HG03439 (cell line): ENCODE data around the gene ATP8B4.

Experiments
- ATAC-seq: cut with Tn5 transposase; IDR thresholded peaks from one replicate; pipeline ENCODE4 v1.9.1; 2021; ENCODE audit warnings: mild to moderate bottlenecking, moderate library complexity; ENCODE audit not compliant: unreplicated experiment

Gene ATP8B4

GRCh38 chr15:49865925-49866757, 252.9 kb downstream of the ATP8B4 start:
- ATAC-seq = no peak

- ATAC-seq = no peak
These were observed 254.8 kb downstream of the ATP8B4 start for GRCh38 chr15:49864251-49864650.

GRCh38 chr15:49863431-49864224, 255.4 kb downstream of the ATP8B4 start:
- ATAC-seq = no peak

- ATAC-seq = no peak
These were observed 258.9 kb downstream of the ATP8B4 start for GRCh38 chr15:49860101-49860500.

- no peak for ATAC-seq
These were observed 261.2 kb downstream of the ATP8B4 start for GRCh38 chr15:49857496-49858475.

- no peak for ATAC-seq
These were observed 263.0 kb downstream of the ATP8B4 start for GRCh38 chr15:49855917-49856637.

GRCh38 chr15:49852756-49853155, 266.3 kb downstream of the ATP8B4 start:
- ATAC-seq = no peak

GRCh38 chr15:49848807-49849206, 270.2 kb downstream of the ATP8B4 start:
- ATAC-seq = no peak

- no peak for ATAC-seq
These were observed 270.7 kb downstream of the ATP8B4 start for GRCh38 chr15:49848282-49848724.

GRCh38 chr15:49847423-49848281, 271.4 kb downstream of the ATP8B4 start:
- no peak for ATAC-seq

- ATAC-seq = no peak
These were observed 274.6 kb downstream of the ATP8B4 start for GRCh38 chr15:49844390-49844789.

- no peak for ATAC-seq
These were observed 275.3 kb downstream of the ATP8B4 start for GRCh38 chr15:49843725-49844124.

- no peak for ATAC-seq
These were observed 276.9 kb downstream of the ATP8B4 start for GRCh38 chr15:49842031-49842730.

GRCh38 chr15:49832511-49832910, 286.5 kb downstream of the ATP8B4 start:
- no peak for ATAC-seq

- no peak for ATAC-seq
These were observed 287.6 kb downstream of the ATP8B4 start for GRCh38 chr15:49831206-49831965.

GRCh38 chr15:49830391-49830790, 288.6 kb downstream of the ATP8B4 start:
- no peak for ATAC-seq

- no peak for ATAC-seq
These were observed 291.7 kb downstream of the ATP8B4 start for GRCh38 chr15:49827311-49827710.
